ENCODE data around the gene YPEL2. TPM values are rescaled to one million over a fixed set of nuclear protein-coding genes. Genes with fewer than 3 reads are reported as not detected.

Gene YPEL2
- total RNA-seq, 2 experiments from 2014 or later, result 0.88 to 3.1 TPM

- Histone ChIP-seq H3K9me3 (ENCODE audit: low read length) (no peaks in the 10 kb centered on the region), H3K4me2 (ENCODE audit: low read length) (peak overlapping the region; percentile 34), H3K4me1 (ENCODE audit: insufficient read depth, low read length, poor library complexity, severe bottlenecking) (peaks cover 44% of the 10 kb centered on the region), H2AFZ (ENCODE audit: low read length) (no peak overlapping the region; the same call in 1 of the 2 replicates), H3K4me3 (ENCODE audit: low read depth, low read length, poor library complexity, severe bottlenecking) (no peak overlapping the region), H3K79me2 (ENCODE audit: insufficient read depth, low read depth, low read length) (no peaks in the 10 kb centered on the region), H3K36me3 (ENCODE audit: insufficient read depth, low read length) (no peaks in the 10 kb centered on the region), H4K20me1 (ENCODE audit: insufficient read depth, low read length) (no peaks in the 10 kb centered on the region), H3K9me2 (ENCODE audit: insufficient read depth, low read length) (no peaks in the 10 kb centered on the region), H3K27ac (ENCODE audit: low read depth, low read length, poor library complexity, severe bottlenecking) (no peak overlapping the region)
- BruUV-seq (replicated peaks), result no TSS peak
- DNase-seq (ENCODE audit: low spot score), result peak; percentile 30
- intact Hi-C loops (cut with micrococcal nuclease; ENCODE audit: unreplicated experiment), result no loop called here
- POLR2A ChIA-PET, result interaction anchor here (0.6 to 1.3 kb wide), 4 partner anchors 13 to 62 kb away, joined by 3 to 4 read pairs (median 3); no protein-coding TSS in a partner anchor
- CTCF ChIA-PET (ENCODE audit: unreplicated experiment), result no interaction called here
- TF ChIP-seq EZH2phosphoT487 (IDR thresholded peaks at IDR 0.05; ENCODE audit: borderline replicate concordance, low read depth, low read length) (no peak), CTCF (conservative IDR thresholded peaks at IDR 0.05; ENCODE audit: low read length) (no peak)
These were observed 44.4 kb downstream of the YPEL2 start for GRCh38 chr17:59375857-59376256.

- intact Hi-C loops (cut with micrococcal nuclease; ENCODE audit: unreplicated experiment), result no loop called here
- no TSS peak for BruUV-seq (replicated peaks)
- TF ChIP-seq CTCF (conservative IDR thresholded peaks at IDR 0.05; ENCODE audit: low read length), result no peak
- TF ChIP-seq EZH2phosphoT487 (IDR thresholded peaks at IDR 0.05; ENCODE audit: borderline replicate concordance, low read depth, low read length), result no peak
- Histone ChIP-seq H3K27ac (ENCODE audit: low read depth, low read length, poor library complexity, severe bottlenecking) (no peak overlapping the region), H3K9me2 (ENCODE audit: insufficient read depth, low read length) (no peaks in the 10 kb centered on the region), H4K20me1 (ENCODE audit: insufficient read depth, low read length) (no peaks in the 10 kb centered on the region), H3K9me3 (ENCODE audit: low read length) (no peaks in the 10 kb centered on the region), H3K4me2 (ENCODE audit: low read length) (no peak overlapping the region), H3K79me2 (ENCODE audit: insufficient read depth, low read depth, low read length) (no peaks in the 10 kb centered on the region), H3K4me1 (ENCODE audit: insufficient read depth, low read length, poor library complexity, severe bottlenecking) (peaks cover 37% of the 10 kb centered on the region), H3K36me3 (ENCODE audit: insufficient read depth, low read length) (no peaks in the 10 kb centered on the region), H3K4me3 (ENCODE audit: low read depth, low read length, poor library complexity, severe bottlenecking) (no peak overlapping the region), H2AFZ (ENCODE audit: low read length) (no peak overlapping the region)
- POLR2A ChIA-PET, result no interaction called here
- CTCF ChIA-PET (ENCODE audit: unreplicated experiment), result no interaction called here
- no peak for DNase-seq (ENCODE audit: low spot score)
These were observed 45.1 kb downstream of the YPEL2 start for GRCh38 chr17:59376506-59376905.

- Histone ChIP-seq H3K36me3 (ENCODE audit: insufficient read depth, low read length) (no peaks in the 10 kb centered on the region), H3K4me1 (ENCODE audit: insufficient read depth, low read length, poor library complexity, severe bottlenecking) (peaks cover 28% of the 10 kb centered on the region), H3K9me2 (ENCODE audit: insufficient read depth, low read length) (no peaks in the 10 kb centered on the region), H2AFZ (ENCODE audit: low read length) (no peak overlapping the region), H3K79me2 (ENCODE audit: insufficient read depth, low read depth, low read length) (no peaks in the 10 kb centered on the region), H3K4me2 (ENCODE audit: low read length) (no peak overlapping the region), H4K20me1 (ENCODE audit: insufficient read depth, low read length) (no peaks in the 10 kb centered on the region), H3K27ac (ENCODE audit: low read depth, low read length, poor library complexity, severe bottlenecking) (no peak overlapping the region), H3K4me3 (ENCODE audit: low read depth, low read length, poor library complexity, severe bottlenecking) (no peak overlapping the region), H3K9me3 (ENCODE audit: low read length) (no peaks in the 10 kb centered on the region)
- BruUV-seq (replicated peaks), result no TSS peak
- POLR2A ChIA-PET, result no interaction called here
- TF ChIP-seq EZH2phosphoT487 (IDR thresholded peaks at IDR 0.05; ENCODE audit: borderline replicate concordance, low read depth, low read length) (no peak), CTCF (conservative IDR thresholded peaks at IDR 0.05; ENCODE audit: low read length) (no peak)
- no peak for DNase-seq (ENCODE audit: low spot score)
- intact Hi-C loops (cut with micrococcal nuclease; ENCODE audit: unreplicated experiment), result no loop called here
- CTCF ChIA-PET (ENCODE audit: unreplicated experiment), result no interaction called here
These were observed 46.0 kb downstream of the YPEL2 start for GRCh38 chr17:59377410-59377809.

Measured in OCI-LY7 (cell line).